ENCODE measurements around the gene ATRNL1.

ATRNL1 gene

DNA sequence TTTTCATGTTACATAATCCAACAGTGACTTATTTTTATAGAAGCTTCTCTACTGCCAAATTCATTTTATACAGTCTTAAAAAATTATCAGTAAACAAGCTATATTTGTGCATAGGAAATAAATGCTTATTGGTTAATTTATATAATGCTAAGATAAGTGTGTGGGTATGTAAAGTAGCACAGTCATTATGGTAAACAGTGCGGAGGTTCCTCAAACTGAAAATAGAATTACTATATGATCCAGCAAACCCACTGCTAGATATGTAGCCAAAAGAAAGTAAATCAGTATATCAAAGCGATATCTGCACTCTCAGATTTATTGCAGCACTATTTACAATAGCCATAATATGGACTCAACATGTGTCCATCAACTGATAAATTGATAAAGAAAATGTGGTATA is 71.1 kb downstream of the ATRNL1 start:
- H2AFZ ChIP-seq (ENCODE audit: low read length) = no peak overlapping the region
- no peaks in the 10 kb centered on the region for H3K9me2 ChIP-seq (ENCODE audit: low read depth, low read length)
- no peaks in the 10 kb centered on the region for H4K20me1 ChIP-seq (ENCODE audit: insufficient read depth, low read length)
- no peaks in the 10 kb centered on the region for H3K27me3 ChIP-seq (ENCODE audit: insufficient read depth, low read length)
- H3K27ac ChIP-seq (ENCODE audit: low read depth, low read length, poor library complexity, severe bottlenecking) = no peak overlapping the region
- no peak overlapping the region for H3K9ac ChIP-seq (ENCODE audit: low read length)
- H3K9me3 ChIP-seq (ENCODE audit: low read length) = no peaks in the 10 kb centered on the region
- H3K79me2 ChIP-seq (ENCODE audit: insufficient read depth, low read length) = no peaks in the 10 kb centered on the region
- no peaks in the 10 kb centered on the region for H3K36me3 ChIP-seq (ENCODE audit: insufficient read depth, low read length)
- TF ChIP-seq, protein P1, sequence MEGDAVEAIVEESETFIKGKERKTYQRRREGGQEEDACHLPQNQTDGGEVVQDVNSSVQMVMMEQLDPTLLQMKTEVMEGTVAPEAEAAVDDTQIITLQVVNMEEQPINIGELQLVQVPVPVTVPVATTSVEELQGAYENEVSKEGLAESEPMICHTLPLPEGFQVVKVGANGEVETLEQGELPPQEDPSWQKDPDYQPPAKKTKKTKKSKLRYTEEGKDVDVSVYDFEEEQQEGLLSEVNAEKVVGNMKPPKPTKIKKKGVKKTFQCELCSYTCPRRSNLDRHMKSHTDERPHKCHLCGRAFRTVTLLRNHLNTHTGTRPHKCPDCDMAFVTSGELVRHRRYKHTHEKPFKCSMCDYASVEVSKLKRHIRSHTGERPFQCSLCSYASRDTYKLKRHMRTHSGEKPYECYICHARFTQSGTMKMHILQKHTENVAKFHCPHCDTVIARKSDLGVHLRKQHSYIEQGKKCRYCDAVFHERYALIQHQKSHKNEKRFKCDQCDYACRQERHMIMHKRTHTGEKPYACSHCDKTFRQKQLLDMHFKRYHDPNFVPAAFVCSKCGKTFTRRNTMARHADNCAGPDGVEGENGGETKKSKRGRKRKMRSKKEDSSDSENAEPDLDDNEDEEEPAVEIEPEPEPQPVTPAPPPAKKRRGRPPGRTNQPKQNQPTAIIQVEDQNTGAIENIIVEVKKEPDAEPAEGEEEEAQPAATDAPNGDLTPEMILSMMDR (IDR thresholded peaks at IDR 0.05; ENCODE audit: low read length) = no peak
- no peak for TF ChIP-seq EZH2 (IDR thresholded peaks at IDR 0.05; ENCODE audit: borderline replicate concordance, low read length)
- no peaks in the 10 kb centered on the region for H3K4me1 ChIP-seq (ENCODE audit: insufficient read depth, low read length, severe bottlenecking)
- H3F3A ChIP-seq (ENCODE audit: insufficient read depth, low read length) = no peaks in the 10 kb centered on the region
- H3K4me3 ChIP-seq (ENCODE audit: low read depth, low read length, poor library complexity, severe bottlenecking) = no peak overlapping the region
- no peak overlapping the region for H3K4me2 ChIP-seq (ENCODE audit: low read length)

DNA sequence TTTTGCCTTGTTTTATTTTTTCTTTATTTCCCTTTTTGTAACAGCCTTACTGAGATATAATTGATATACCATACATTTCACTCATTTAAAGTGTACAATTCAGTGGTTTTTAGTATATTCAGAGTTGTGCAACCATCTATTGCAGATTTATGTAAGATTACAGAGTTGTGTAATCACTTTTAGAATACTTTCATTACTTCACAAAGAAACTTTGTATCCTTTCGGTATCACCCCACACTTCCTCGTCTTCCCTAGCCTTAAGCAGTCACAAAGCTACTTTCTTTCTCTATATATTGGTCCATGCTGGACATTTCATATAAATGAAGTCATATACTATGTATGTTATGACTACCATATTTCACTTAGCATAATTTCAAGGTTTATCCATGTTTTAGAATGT is 74.6 kb downstream of the ATRNL1 start:
- no peaks in the 10 kb centered on the region for H3K27me3 ChIP-seq (ENCODE audit: insufficient read depth, low read length)

DNA sequence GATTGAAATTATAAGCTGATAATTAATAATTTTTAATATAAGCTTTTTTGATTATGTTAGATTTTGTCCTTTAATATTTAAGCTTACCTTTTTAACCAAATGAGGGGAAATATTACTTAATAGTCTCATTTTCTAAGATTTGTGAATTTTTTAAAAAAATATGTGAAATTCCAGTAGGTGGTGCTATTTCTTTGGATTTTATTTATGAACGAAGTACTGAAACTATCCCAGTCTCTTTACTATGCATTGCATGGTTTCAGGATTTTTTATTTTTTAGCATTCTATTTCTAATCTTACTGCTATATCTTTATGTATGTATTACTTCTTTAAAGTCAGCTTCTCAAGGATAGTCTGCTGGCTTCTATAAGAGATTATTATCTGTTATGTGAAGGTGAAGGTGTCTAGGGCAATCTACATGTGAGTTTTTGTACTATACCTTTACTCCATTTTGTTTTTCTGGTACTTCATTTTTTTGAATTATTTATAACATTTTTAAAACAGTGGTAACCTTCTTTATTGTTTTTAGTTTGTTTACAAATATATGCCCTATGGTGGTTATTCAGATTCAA is 78.3 kb downstream of the ATRNL1 start:
- H3K4me1 ChIP-seq (ENCODE audit: insufficient read depth, low read length, severe bottlenecking) = no peaks in the 10 kb centered on the region
- H3K9me3 ChIP-seq (ENCODE audit: low read length) = no peaks in the 10 kb centered on the region
- TF ChIP-seq, protein P1 (IDR thresholded peaks at IDR 0.05; ENCODE audit: low read length) = peak; percentile 49
- no peak for TF ChIP-seq EZH2 (IDR thresholded peaks at IDR 0.05; ENCODE audit: borderline replicate concordance, low read length)
- no peaks in the 10 kb centered on the region for H3F3A ChIP-seq (ENCODE audit: insufficient read depth, low read length)
- H3K9ac ChIP-seq (ENCODE audit: low read length) = no peak overlapping the region
- H2AFZ ChIP-seq (ENCODE audit: low read length) = no peak overlapping the region
- H3K4me2 ChIP-seq (ENCODE audit: low read length) = no peak overlapping the region
- no peaks in the 10 kb centered on the region for H3K36me3 ChIP-seq (ENCODE audit: insufficient read depth, low read length)
- no peak overlapping the region for H3K27ac ChIP-seq (ENCODE audit: low read depth, low read length, poor library complexity, severe bottlenecking)
- H3K27me3 ChIP-seq (ENCODE audit: insufficient read depth, low read length) = no peaks in the 10 kb centered on the region
- no peaks in the 10 kb centered on the region for H4K20me1 ChIP-seq (ENCODE audit: insufficient read depth, low read length)
- H3K4me3 ChIP-seq (ENCODE audit: low read depth, low read length, poor library complexity, severe bottlenecking) = no peak overlapping the region
- no peaks in the 10 kb centered on the region for H3K79me2 ChIP-seq (ENCODE audit: insufficient read depth, low read length)
- no peaks in the 10 kb centered on the region for H3K9me2 ChIP-seq (ENCODE audit: low read depth, low read length)

More for the DNA sequence above, 74.6 kb downstream of the ATRNL1 start:
- no peak overlapping the region for H3K27ac ChIP-seq (ENCODE audit: low read depth, low read length, poor library complexity, severe bottlenecking)
- H3K36me3 ChIP-seq (ENCODE audit: insufficient read depth, low read length) = no peaks in the 10 kb centered on the region
- H3K9me2 ChIP-seq (ENCODE audit: low read depth, low read length) = no peaks in the 10 kb centered on the region
- H3K4me1 ChIP-seq (ENCODE audit: insufficient read depth, low read length, severe bottlenecking) = no peaks in the 10 kb centered on the region
- H3K4me2 ChIP-seq (ENCODE audit: low read length) = no peak overlapping the region
- H3K79me2 ChIP-seq (ENCODE audit: insufficient read depth, low read length) = no peaks in the 10 kb centered on the region
- no peaks in the 10 kb centered on the region for H3K9me3 ChIP-seq (ENCODE audit: low read length)
- no peaks in the 10 kb centered on the region for H4K20me1 ChIP-seq (ENCODE audit: insufficient read depth, low read length)
- no peak overlapping the region for H2AFZ ChIP-seq (ENCODE audit: low read length)
- no peak overlapping the region for H3K4me3 ChIP-seq (ENCODE audit: low read depth, low read length, poor library complexity, severe bottlenecking)
- no peak overlapping the region for H3K9ac ChIP-seq (ENCODE audit: low read length)
- no peak for TF ChIP-seq EZH2 (IDR thresholded peaks at IDR 0.05; ENCODE audit: borderline replicate concordance, low read length)
- TF ChIP-seq, protein P1 (IDR thresholded peaks at IDR 0.05; ENCODE audit: low read length) = no peak
- H3F3A ChIP-seq (ENCODE audit: insufficient read depth, low read length) = no peaks in the 10 kb centered on the region

All from OCI-LY1 (cell line).